Prostate gland (tissue), 2 donors: ENCODE data around the gene KHDC4. TPM values are rescaled to one million over a fixed set of nuclear protein-coding genes. Genes with fewer than 3 reads are reported as not detected.

Experiments
- DNase-seq: peaks from one replicate; pipeline ENCODE4 v3.0.0-alpha.2; 2019; ENCODE audit warnings: low spot score
- H3K27ac ChIP-seq, 2 donors: fragments of 200-600 bp; sonication (generic); 2 replicates each; pipeline ENCODE4 v1.5.1; 2017 to 2019
- H3K27me3 ChIP-seq: fragments of 200-600 bp; sonication (generic); replicated peaks from 2 replicates; pipeline ENCODE4 v1.5.1; 2019; ENCODE audit not compliant: insufficient read depth
- H3K36me3 ChIP-seq, 2 donors: fragments of 200-600 bp; sonication (generic); 1 replicate in 1 of 2; 2 replicates in 1 of 2; pipeline versions ENCODE4 v1.5.1 to v1.8.1; 2017 to 2019
- H3K4me1 ChIP-seq: fragments of 200-600 bp; sonication (generic); replicated peaks from 2 replicates; pipeline ENCODE4 v1.5.1; 2019
- H3K4me3 ChIP-seq, 2 donors: fragments of 200-600 bp; sonication (generic); 2 replicates each; pipeline ENCODE4 v1.5.1; 2017 to 2019
- H3K9me3 ChIP-seq: fragments of 200-600 bp; sonication (generic); 2 replicates; pipeline ENCODE4 v1.5.1; 2017
- POLR2A ChIP-seq: fragments of 450-650 bp; IDR thresholded peaks from one replicate; pipeline ENCODE4 v1.6.1; 2016; ENCODE audit warnings: antibody characterized with exemption, mild to moderate bottlenecking
- POLR2AphosphoS5 ChIP-seq: sonication (generic); formaldehyde crosslinking; IDR thresholded peaks from one replicate; pipeline ENCODE4 v1.6.1; 2017; ENCODE audit warnings: antibody characterized with exemption
- WGBS: methylation state at CpG from one replicate; pipeline ENCODE4 v1.1.5; 2018; 5-methylcytosine and 5-hydroxymethylcytosine counted together
- intact Hi-C: fragments of 100-400 bp; cut with DNase I; formaldehyde crosslinking; loops from one replicate; pipeline ENCODE4 v1.14.2; 2022
- total RNA-seq, 2 donors: library from RNA; depleted of rRNA; stranded (reverse); fragments of >200 nt; gene quantifications; one replicate each; pipeline ENCODE4 v1.1.0, GENCODE V29; 2016
- TF ChIP-seq, protein P1 (sequence below), 4 experiments: fragments of 200-600 bp in 2 of 4; fragments of 450-650 bp in 2 of 4; sonication (generic) in 2 of 4; IDR thresholded peaks; 1 replicate in 3 of 4; 2 replicates in 1 of 4; pipeline ENCODE4 v1.5.1; 2016 to 2019; ENCODE audit warnings: antibody characterized with exemption in 4 of 4, mild to moderate bottlenecking in 2 of 4, moderate library complexity in 2 of 4

KHDC4 gene
- total RNA-seq, 2 donors from 2014 or later, result 49.8 to 66.1 TPM

DNA sequence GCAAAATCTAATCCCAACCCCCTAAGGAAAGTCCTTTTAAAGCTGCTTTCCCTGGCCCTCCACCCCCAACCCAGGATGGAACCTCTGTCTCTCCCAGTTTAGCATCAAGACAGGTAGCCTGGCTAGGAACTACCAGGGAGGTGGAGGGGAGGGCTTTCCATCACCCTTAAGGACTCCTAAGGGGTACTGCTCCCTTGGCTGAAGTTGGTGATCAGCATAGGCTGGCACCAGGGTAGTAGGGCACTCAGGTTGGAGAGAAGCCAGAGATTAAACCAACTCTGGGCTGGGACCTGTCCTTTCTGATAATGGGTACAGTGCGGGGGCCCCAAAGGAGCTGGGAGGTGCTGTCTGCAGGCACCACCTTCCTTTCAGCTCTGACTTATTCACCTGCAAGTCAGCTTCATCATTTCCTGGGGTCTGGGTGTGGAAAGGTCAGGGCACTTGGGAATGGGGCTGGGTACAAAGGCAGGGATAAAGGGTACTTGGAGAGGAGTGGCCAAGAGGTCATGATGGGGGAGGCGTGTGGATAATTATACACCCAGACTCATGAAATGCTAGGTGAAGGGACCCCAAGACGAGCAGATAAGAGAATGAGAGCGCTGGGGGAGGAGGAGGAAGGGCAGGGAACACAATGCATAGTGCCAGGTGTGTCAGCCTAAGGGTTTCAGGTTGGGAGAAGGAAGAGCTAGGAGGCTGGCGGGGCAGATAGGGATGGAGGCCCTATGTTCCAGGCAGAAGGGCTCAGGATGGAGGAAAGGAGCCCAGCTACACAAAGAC lies 42.9 kb upstream of the KHDC4 start:
- H3K27me3 ChIP-seq, result no peaks in the 10 kb centered on the region
- TF ChIP-seq POLR2AphosphoS5 (no peak), POLR2A (no peak)
- TF ChIP-seq, protein P1, sequence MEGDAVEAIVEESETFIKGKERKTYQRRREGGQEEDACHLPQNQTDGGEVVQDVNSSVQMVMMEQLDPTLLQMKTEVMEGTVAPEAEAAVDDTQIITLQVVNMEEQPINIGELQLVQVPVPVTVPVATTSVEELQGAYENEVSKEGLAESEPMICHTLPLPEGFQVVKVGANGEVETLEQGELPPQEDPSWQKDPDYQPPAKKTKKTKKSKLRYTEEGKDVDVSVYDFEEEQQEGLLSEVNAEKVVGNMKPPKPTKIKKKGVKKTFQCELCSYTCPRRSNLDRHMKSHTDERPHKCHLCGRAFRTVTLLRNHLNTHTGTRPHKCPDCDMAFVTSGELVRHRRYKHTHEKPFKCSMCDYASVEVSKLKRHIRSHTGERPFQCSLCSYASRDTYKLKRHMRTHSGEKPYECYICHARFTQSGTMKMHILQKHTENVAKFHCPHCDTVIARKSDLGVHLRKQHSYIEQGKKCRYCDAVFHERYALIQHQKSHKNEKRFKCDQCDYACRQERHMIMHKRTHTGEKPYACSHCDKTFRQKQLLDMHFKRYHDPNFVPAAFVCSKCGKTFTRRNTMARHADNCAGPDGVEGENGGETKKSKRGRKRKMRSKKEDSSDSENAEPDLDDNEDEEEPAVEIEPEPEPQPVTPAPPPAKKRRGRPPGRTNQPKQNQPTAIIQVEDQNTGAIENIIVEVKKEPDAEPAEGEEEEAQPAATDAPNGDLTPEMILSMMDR (IDR thresholded peaks at IDR 0.05), result no peak
- intact Hi-C loops, result no loop called here
- H3K36me3 ChIP-seq, result no peaks in the 10 kb centered on the region
- DNase-seq, result no peak
- peak overlapping the region; percentile 84 to 93 for H3K27ac ChIP-seq
- peaks cover 14% of the 10 kb centered on the region for H3K4me1 ChIP-seq
- no peaks in the 10 kb centered on the region for H3K9me3 ChIP-seq
- 7% methylated on average over 5 of the region's 5 CpGs for WGBS
- H3K4me3 ChIP-seq, result peak overlapping the region; percentile 66 to 93

DNA sequence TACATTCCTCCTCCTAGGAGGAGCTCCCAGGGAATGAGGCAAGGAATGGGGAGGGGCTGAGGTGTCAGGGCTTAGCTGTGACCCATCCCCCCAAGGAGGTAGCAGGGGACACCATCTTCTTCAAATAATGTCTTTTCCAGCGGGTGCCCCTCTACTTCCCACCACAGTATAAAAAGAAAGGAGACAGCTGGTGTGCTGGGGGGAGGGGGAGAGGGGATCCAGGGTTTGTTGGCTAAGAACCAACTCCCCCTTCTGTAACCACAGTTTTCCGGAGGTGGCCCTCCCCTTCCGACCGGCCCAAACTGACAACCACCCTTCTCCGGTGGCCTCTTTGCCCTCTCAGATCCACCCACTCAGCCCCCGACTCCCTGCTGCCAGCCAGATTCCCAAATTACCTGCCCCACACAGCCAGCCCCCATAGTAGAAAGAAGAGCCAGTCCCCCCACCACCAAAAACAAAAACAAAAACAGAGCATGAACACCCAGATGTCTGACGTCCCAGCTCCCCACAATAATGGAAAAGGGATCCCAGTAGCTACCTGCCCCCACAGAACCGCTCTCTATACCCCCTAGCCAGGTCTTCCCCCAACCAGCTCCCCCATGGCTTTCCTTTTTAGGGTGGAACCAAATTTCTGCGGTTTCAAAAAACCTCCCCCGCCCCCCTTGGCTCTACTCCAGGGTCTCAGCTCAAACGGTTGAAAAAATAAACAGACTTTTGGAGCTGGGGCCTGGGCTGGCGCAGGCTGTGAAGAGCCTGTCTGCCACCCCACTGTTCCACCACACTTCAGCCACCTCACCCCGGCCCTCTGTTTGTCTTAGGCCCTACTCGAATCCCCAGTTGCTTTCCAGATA lies 42.1 kb upstream of the KHDC4 start:
- intact Hi-C loops, result no loop called here
- Histone ChIP-seq H3K27me3 (no peaks in the 10 kb centered on the region), H3K27ac (peak overlapping the region; percentile 84 to 93), H3K4me1 (peaks cover 14% of the 10 kb centered on the region), H3K36me3 (no peaks in the 10 kb centered on the region), H3K4me3 (peak overlapping the region; percentile 66 to 93), H3K9me3 (no peaks in the 10 kb centered on the region)
- TF ChIP-seq POLR2A (no peak), POLR2AphosphoS5 (no peak)
- TF ChIP-seq, protein P1 (IDR thresholded peaks at IDR 0.05), result no peak
- WGBS, result 6% methylated on average over 14 of the region's 14 CpGs
- DNase-seq, result peak; percentile 38

DNA sequence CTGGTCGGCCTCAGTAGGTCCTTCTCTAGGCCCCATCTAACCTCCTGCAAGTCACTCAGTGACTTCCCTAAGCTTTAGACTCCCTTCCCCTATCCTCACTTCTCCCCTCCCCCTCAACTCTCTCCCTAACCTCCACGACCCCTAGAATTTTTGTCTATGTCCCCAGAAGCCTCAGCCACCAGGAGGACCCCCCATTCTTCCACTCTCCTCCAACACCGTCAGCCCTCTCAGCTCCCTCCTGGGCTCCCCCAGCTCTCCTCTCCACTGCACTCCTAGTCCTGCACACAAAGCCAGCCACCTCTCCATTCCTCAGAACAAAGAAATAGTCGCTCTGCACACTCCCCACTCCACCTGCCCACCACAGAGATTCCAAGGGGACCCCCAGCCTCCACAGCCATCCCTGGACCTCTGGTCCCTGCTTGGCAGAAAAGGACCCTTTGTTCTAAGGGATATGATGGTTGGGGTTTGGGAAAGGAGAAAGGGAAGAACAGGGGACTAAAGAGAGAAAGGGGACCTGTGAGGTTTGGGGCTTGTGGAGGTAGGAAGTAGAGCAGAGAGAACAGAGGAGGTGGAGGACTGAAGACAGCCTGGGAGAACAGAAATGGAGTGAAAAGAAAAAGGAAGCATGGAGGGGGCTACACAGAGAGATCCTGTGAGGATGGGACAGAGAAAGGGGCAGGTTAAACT lies 41.3 kb upstream of the KHDC4 start:
- TF ChIP-seq, protein P1 (IDR thresholded peaks at IDR 0.05), result no peak
- no peak for TF ChIP-seq POLR2A
- no peak for TF ChIP-seq POLR2AphosphoS5
- Histone ChIP-seq H3K27ac (peak overlapping the region; percentile 84 to 93), H3K36me3 (no peaks in the 10 kb centered on the region), H3K27me3 (no peaks in the 10 kb centered on the region), H3K9me3 (no peaks in the 10 kb centered on the region), H3K4me3 (peak overlapping the region; percentile 66 to 93), H3K4me1 (peaks cover 14% of the 10 kb centered on the region)
- DNase-seq, result no peak
- intact Hi-C loops, result no loop called here
- WGBS, result 18% methylated on average over 4 of the region's 4 CpGs

DNA sequence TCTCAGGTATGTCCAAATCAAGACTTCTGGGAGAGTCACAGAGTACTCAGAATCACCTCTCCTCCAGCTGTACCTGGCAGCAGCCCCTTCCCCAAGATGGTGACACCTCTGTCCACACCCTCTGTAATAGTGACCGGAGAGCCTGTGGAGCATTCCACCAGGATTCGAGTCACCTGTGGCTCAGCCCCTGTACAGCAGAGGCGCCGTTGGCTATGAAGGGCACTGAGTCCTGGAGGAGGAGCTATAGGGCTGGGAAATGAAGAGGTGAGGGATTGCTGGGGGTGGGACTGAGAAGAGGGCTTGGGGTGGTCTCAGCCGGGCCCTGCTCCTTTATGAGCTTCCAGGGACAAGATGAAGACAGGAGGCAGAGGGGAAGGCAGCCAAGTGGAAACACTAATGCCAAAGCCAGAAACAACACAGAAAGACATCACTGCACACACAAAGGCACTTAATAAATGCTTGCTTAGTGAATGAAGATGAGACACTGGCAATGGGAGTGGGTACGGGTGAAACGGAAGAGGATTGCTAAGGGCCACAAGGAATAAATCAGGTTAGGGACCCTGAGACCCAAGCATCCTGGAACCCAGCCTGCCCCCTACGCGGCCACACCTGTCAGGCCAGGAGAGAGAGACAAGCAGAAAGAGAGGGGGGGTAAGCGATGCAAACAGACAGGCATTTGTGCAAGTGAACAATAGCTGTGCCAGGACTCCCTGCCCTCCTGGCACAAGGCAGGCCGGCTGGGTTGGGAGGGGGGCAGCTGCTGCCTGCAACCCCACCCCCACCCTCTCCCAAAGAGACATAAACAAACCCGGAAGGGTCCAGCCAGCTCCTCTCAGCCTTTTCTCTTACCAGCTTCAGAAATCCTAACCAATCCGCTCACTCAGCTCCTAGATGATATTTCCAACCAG lies 40.2 kb upstream of the KHDC4 start:
- Histone ChIP-seq H3K27me3 (no peaks in the 10 kb centered on the region), H3K27ac (peak overlapping the region; percentile 84 to 93), H3K9me3 (no peaks in the 10 kb centered on the region), H3K36me3 (no peaks in the 10 kb centered on the region), H3K4me1 (peaks cover 14% of the 10 kb centered on the region), H3K4me3 (no peak overlapping the region)
- TF ChIP-seq, protein P1 (IDR thresholded peaks at IDR 0.05), result no peak
- TF ChIP-seq POLR2AphosphoS5 (no peak), POLR2A (no peak)
- intact Hi-C loops, result no loop called here
- no peak for DNase-seq
- 14% methylated on average over 13 of the region's 13 CpGs for WGBS
